IMR-90 (cell line): ENCODE results near the gene MROH7. TPM values are rescaled to one million over a fixed set of nuclear protein-coding genes. Genes with fewer than 3 reads are reported as not detected.

Experiments used
- ATAC-seq: fragments of 200-7000 bp; cut with Tn5 transposase; 2 replicates; pipeline ENCODE4 v1.9.1; 2020; ENCODE audit warnings: low read depth, mild to moderate bottlenecking, moderate library complexity
- BruUV-seq: library from RNA; stranded (reverse); fragments of 400-500 nt; replicated peaks from 2 replicates; lab custom pipeline; 2021; lab: Mats Ljungman, UMichigan
- CTCF ChIA-PET: fragments of 300-600 bp; formaldehyde crosslinking; extraction: SDS; loops from one replicate; lab custom pipeline; 2021; ENCODE audit warnings: antibody characterized with exemption; lab: Yijun Ruan, JAX
- POLR2A ChIA-PET: fragments of 300-600 bp; sonication (Branson Sonifier 250); formaldehyde crosslinking; loops from one replicate; lab custom pipeline; 2022; ENCODE audit warnings: antibody characterized with exemption; ENCODE audit not compliant: unreplicated experiment; lab: Charles Lee
- DNase-seq: peaks from one replicate; pipeline ENCODE4 v3.0.0; 2013
- H2AFZ ChIP-seq: replicated peaks from 2 replicates; pipeline ENCODE3; 2013; ENCODE audit warnings: low read length, mild to moderate bottlenecking; ENCODE audit not compliant: poor library complexity
- H2AK5ac ChIP-seq: 2 replicates; pipeline ENCODE4 v1.6.1; 2013; ENCODE audit warnings: low read depth, low read length, inconsistent platforms
- H2AK9ac ChIP-seq: replicated peaks from 2 replicates; pipeline ENCODE3; 2013; ENCODE audit warnings: mild to moderate bottlenecking, low read depth, low read length, moderate library complexity; ENCODE audit not compliant: poor library complexity
- H2BK120ac ChIP-seq: 2 replicates; pipeline ENCODE4 v1.6.1; 2013; ENCODE audit warnings: low read depth, low read length, inconsistent platforms
- H2BK15ac ChIP-seq: 3 replicates; pipeline ENCODE4 v1.6.1; 2013; ENCODE audit warnings: low read depth, low read length, inconsistent platforms
- H2BK20ac ChIP-seq: 2 replicates; pipeline ENCODE4 v1.6.1; 2013; ENCODE audit warnings: low read depth, mild to moderate bottlenecking, inconsistent platforms, low read length, moderate library complexity
- H2BK5ac ChIP-seq: 2 replicates; pipeline ENCODE4 v1.6.1; 2013; ENCODE audit warnings: mild to moderate bottlenecking, low read depth, low read length, inconsistent platforms; ENCODE audit not compliant: poor library complexity, severe bottlenecking
- H3K14ac ChIP-seq: replicated peaks from 2 replicates; pipeline ENCODE4 v1.6.1; 2013; ENCODE audit warnings: low read depth, low read length, inconsistent platforms
- H3K18ac ChIP-seq: 2 replicates; pipeline ENCODE4 v1.6.1; 2013; ENCODE audit warnings: low read depth, low read length, control low read depth
- H3K23ac ChIP-seq: 2 replicates; pipeline ENCODE4 v1.6.1; 2013; ENCODE audit warnings: low read depth, low read length, inconsistent platforms
- H3K27ac ChIP-seq: 2 replicates; pipeline ENCODE4 v1.5.1; 2013; ENCODE audit warnings: mild to moderate bottlenecking, control low read depth, low read length; ENCODE audit not compliant: insufficient read depth
- H3K27me3 ChIP-seq: 2 replicates; pipeline ENCODE4 v1.6.1; 2013; ENCODE audit warnings: low read length; ENCODE audit not compliant: control insufficient read depth, insufficient read depth
- H3K36me3 ChIP-seq: 2 replicates; pipeline ENCODE4 v1.6.1; 2013; ENCODE audit warnings: low read length, mixed read lengths; ENCODE audit not compliant: control insufficient read depth, insufficient read depth
- H3K4ac ChIP-seq: 2 replicates; pipeline ENCODE4 v1.6.1; 2013; ENCODE audit warnings: low read depth, low read length, inconsistent platforms
- H3K4me1 ChIP-seq: 2 replicates; pipeline ENCODE4 v1.6.1; 2013; ENCODE audit warnings: low read length, mixed read lengths; ENCODE audit not compliant: control insufficient read depth, insufficient read depth
- H3K4me2 ChIP-seq: 2 replicates; pipeline ENCODE4 v1.6.1; 2013; ENCODE audit warnings: low read depth, mild to moderate bottlenecking, control low read depth, low read length, moderate library complexity
- H3K4me3 ChIP-seq: 2 replicates; pipeline ENCODE4 v1.5.1; 2013; ENCODE audit warnings: low read depth, mild to moderate bottlenecking, control low read depth, low read length, moderate library complexity; ENCODE audit not compliant: insufficient read depth
- H3K56ac ChIP-seq: 2 replicates; pipeline ENCODE4 v1.6.1; 2013; ENCODE audit warnings: low read length, inconsistent platforms; ENCODE audit not compliant: insufficient read depth; ENCODE audit errors: extremely low read depth
- H3K79me1 ChIP-seq, 2 experiments: 2 replicates each; pipeline ENCODE4 v1.6.1; 2013; ENCODE audit warnings: low read length in 2 of 2, inconsistent platforms in 1 of 2, low read depth in 1 of 2
- H3K9ac ChIP-seq: 2 replicates; pipeline ENCODE4 v1.6.1; 2013; ENCODE audit warnings: low read depth, low read length, control low read depth
- H3K9me1 ChIP-seq: 2 replicates; pipeline ENCODE4 v1.6.1; 2013; ENCODE audit warnings: low read length, inconsistent platforms; ENCODE audit not compliant: insufficient read depth
- H3K9me3 ChIP-seq: 2 replicates; pipeline ENCODE4 v1.6.1; 2013; ENCODE audit warnings: low read length; ENCODE audit not compliant: control insufficient read depth, insufficient read depth
- H4K20me1 ChIP-seq: 2 replicates; pipeline ENCODE4 v1.6.1; 2013; ENCODE audit warnings: low read length, inconsistent platforms; ENCODE audit not compliant: insufficient read depth
- H4K5ac ChIP-seq: 2 replicates; pipeline ENCODE4 v1.6.1; 2013; ENCODE audit warnings: mild to moderate bottlenecking, low read depth, low read length, control low read depth
- H4K8ac ChIP-seq, 2 experiments: 2 replicates each; pipeline ENCODE4 v1.6.1; 2013; ENCODE audit warnings: low read depth in 2 of 2, low read length in 2 of 2, control low read depth in 1 of 2, inconsistent platforms in 1 of 2
- H4K91ac ChIP-seq: 2 replicates; pipeline ENCODE4 v1.6.1; 2013; ENCODE audit warnings: low read depth, low read length, inconsistent platforms; ENCODE audit not compliant: insufficient read depth
- NFE2L2 ChIP-seq: fragments of 150-350 bp; IDR thresholded peaks from 2 replicates; pipeline ENCODE4 v1.6.1; 2016; ENCODE audit warnings: low read depth, mild to moderate bottlenecking, low read length
- WGBS, 2 experiments: methylation state at CpG; one replicate each; pipeline versions ENCODE4 v1.1.5 to v1.1.7; 2013; ENCODE audit warnings: missing lambda C conversion rate in 2 of 2; ENCODE audit not compliant: insufficient read length in 1 of 2; ENCODE audit errors: extremely low coverage in 2 of 2; 5-methylcytosine and 5-hydroxymethylcytosine counted together
- dilution Hi-C: fragments of 300-500 bp; cut with HindIII; formaldehyde crosslinking; loops from one replicate; pipeline ENCODE4 v1.14.3; 2018; ENCODE audit warnings: low sequenced_read_pairs; ENCODE audit not compliant: unreplicated experiment
- in situ Hi-C: fragments of 300-500 bp; cut with MboI; formaldehyde crosslinking; loops from 3 replicates; pipeline ENCODE4 v1.14.3; 2019; ENCODE audit warnings: low sequenced_read_pairs, inconsistent platforms, mixed read lengths
- intact Hi-C: fragments of 100-400 bp; cut with micrococcal nuclease; formaldehyde crosslinking; loops from 2 replicates; pipeline ENCODE4 v1.10.0; 2022
- polyA plus RNA-seq, 3 experiments: library from polyadenylated mRNA; depleted of rRNA; stranded (reverse); fragments of >200 nt; gene quantifications; 2 replicates each; pipeline ENCODE4 v1.2.3, GENCODE V29; 2012; ENCODE audit warnings: low replicate concordance in 1 of 3
- total RNA-seq: library from RNA; depleted of rRNA; stranded (reverse); fragments of >200 nt; gene quantifications from 2 replicates; pipeline ENCODE4 v1.2.3, GENCODE V29; 2012
- TF ChIP-seq, protein P1 (sequence below): fragments of 150-350 bp; IDR thresholded peaks from 2 replicates; pipeline ENCODE4 v1.6.1; 2016; ENCODE audit warnings: low read depth, mild to moderate bottlenecking, low read length, moderate library complexity, borderline replicate concordance

The MROH7 gene
- total and polyA plus RNA-seq, 2 of the 4 experiments (the other 2 are of a cell fraction) = not detected

GRCh38 chr1:54709547-54710292 is 68.1 kb downstream of the MROH7 start:
- no peak overlapping the region for H3K56ac ChIP-seq
- no peak overlapping the region for H2BK5ac ChIP-seq
- BruUV-seq = no TSS peak
- intact Hi-C loops = no loop called here
- no peak overlapping the region for H3K9ac ChIP-seq
- no peak overlapping the region for H2BK120ac ChIP-seq
- H2AK5ac ChIP-seq = no peak overlapping the region
- H3K4me3 ChIP-seq = no peak overlapping the region
- H3K4me2 ChIP-seq = no peak overlapping the region
- no peaks in the 10 kb centered on the region for H3K36me3 ChIP-seq
- H4K20me1 ChIP-seq = no peaks in the 10 kb centered on the region
- no peak overlapping the region for H2AFZ ChIP-seq
- no peaks in the 10 kb centered on the region for H3K9me1 ChIP-seq
- H3K14ac ChIP-seq = no peak overlapping the region
- no peak overlapping the region for H3K23ac ChIP-seq
- ChIA-PET POLR2A (no interaction called here), CTCF (no interaction called here)
- no peak overlapping the region for H3K4ac ChIP-seq
- H3K4me1 ChIP-seq = no peaks in the 10 kb centered on the region
- DNase-seq (no peak), ATAC-seq (no peak)
- no peak overlapping the region for H2BK15ac ChIP-seq
- TF ChIP-seq NFE2L2 = no peak
- TF ChIP-seq, protein P1, sequence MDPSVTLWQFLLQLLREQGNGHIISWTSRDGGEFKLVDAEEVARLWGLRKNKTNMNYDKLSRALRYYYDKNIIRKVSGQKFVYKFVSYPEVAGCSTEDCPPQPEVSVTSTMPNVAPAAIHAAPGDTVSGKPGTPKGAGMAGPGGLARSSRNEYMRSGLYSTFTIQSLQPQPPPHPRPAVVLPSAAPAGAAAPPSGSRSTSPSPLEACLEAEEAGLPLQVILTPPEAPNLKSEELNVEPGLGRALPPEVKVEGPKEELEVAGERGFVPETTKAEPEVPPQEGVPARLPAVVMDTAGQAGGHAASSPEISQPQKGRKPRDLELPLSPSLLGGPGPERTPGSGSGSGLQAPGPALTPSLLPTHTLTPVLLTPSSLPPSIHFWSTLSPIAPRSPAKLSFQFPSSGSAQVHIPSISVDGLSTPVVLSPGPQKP = no peak
- no peak overlapping the region for H4K8ac ChIP-seq
- H4K5ac ChIP-seq = no peak overlapping the region
- no peak overlapping the region for H2AK9ac ChIP-seq
- WGBS, 2 experiments = 87% methylated on average over 5 of the region's 8 CpGs; no CpG with 5 or more reads in 1 of the 2 experiments
- H3K27ac ChIP-seq = no peak overlapping the region
- H3K9me3 ChIP-seq = no peaks in the 10 kb centered on the region
- dilution Hi-C loops = no loop called here
- H4K91ac ChIP-seq = no peak overlapping the region
- no peak overlapping the region for H2BK20ac ChIP-seq
- in situ Hi-C loops = no loop called here
- H3K79me1 ChIP-seq = no peaks in the 10 kb centered on the region
- H3K27me3 ChIP-seq = peaks cover 29% of the 10 kb centered on the region
- no peak overlapping the region for H3K18ac ChIP-seq
